GM12878 (cell line): ENCODE results near the gene CAVIN2.

Experiments
- ATF7 ChIP-seq: fragments of 450-650 bp; IDR thresholded peaks from 2 replicates; pipeline ENCODE4 v1.6.1; 2016; ENCODE audit warnings: low read depth, mild to moderate bottlenecking
- EP300 ChIP-seq, 2 experiments: fragments of 150-350 bp in 1 of 2; IDR thresholded peaks; 2 replicates each; pipeline ENCODE4 v1.6.1; 2011 to 2012; ENCODE audit warnings: low read depth in 2 of 2, low read length in 2 of 2, borderline replicate concordance in 1 of 2, improper control_type of control experiment in 1 of 2, inconsistent platforms in 1 of 2; ENCODE audit not compliant: control insufficient read depth in 1 of 2
- ETV6 ChIP-seq, 2 experiments: fragments of 450-650 bp in 1 of 2; IDR thresholded peaks in 1 of 2; conservative IDR thresholded peaks in 1 of 2; 2 replicates each; pipeline ENCODE4 v1.6.1; 2014; ENCODE audit warnings: antibody characterized with exemption in 1 of 2, borderline replicate concordance in 1 of 2, low read depth in 1 of 2, mild to moderate bottlenecking in 1 of 2, moderate library complexity in 1 of 2
- EZH2 ChIP-seq: IDR thresholded peaks from 2 replicates; pipeline ENCODE4 v1.6.1; 2012; ENCODE audit warnings: low read depth, mild to moderate bottlenecking, control low read depth, inconsistent platforms, low read length, borderline replicate concordance; ENCODE audit not compliant: control insufficient read depth
- MAX ChIP-seq: IDR thresholded peaks from 2 replicates; pipeline ENCODE4 v1.6.1; 2012; ENCODE audit warnings: low read depth, low read length, improper control_type of control experiment
- NBN ChIP-seq: fragments of 450-650 bp; IDR thresholded peaks from 2 replicates; pipeline ENCODE4 v1.6.1; 2016
- NFYB ChIP-seq: IDR thresholded peaks from 2 replicates; pipeline ENCODE4 v1.6.1; 2011; ENCODE audit warnings: low read depth, mild to moderate bottlenecking, low read length, improper control_type of control experiment, moderate library complexity; ENCODE audit not compliant: insufficient read depth
- NR2C2 ChIP-seq: IDR thresholded peaks from 2 replicates; pipeline ENCODE4 v1.6.1; 2011; ENCODE audit warnings: borderline replicate concordance, low read depth; ENCODE audit not compliant: control insufficient read depth, insufficient read length
- PBX3 ChIP-seq: IDR thresholded peaks from 2 replicates; pipeline ENCODE4 v1.6.1; 2011; ENCODE audit warnings: mild to moderate bottlenecking, low read depth, low read length, moderate library complexity; ENCODE audit not compliant: insufficient replicate concordance
- TCF12 ChIP-seq: IDR thresholded peaks from 2 replicates; pipeline ENCODE4 v1.6.1; 2011; ENCODE audit warnings: low read depth, mild to moderate bottlenecking, low read length
- TF ChIP-seq, protein P1 (sequence below): IDR thresholded peaks from 2 replicates; pipeline ENCODE4 v1.6.1; 2012; ENCODE audit warnings: mild to moderate bottlenecking, low read depth, low read length
- TF ChIP-seq, protein P2 (sequence below), 3 experiments: IDR thresholded peaks in 2 of 3; conservative IDR thresholded peaks in 1 of 3; 2 replicates each; pipeline ENCODE4 v1.5.1; 2011; ENCODE audit warnings: low read depth in 3 of 3, low read length in 3 of 3, mild to moderate bottlenecking in 3 of 3, control low read depth in 2 of 3, moderate library complexity in 2 of 3, inconsistent platforms in 1 of 3, mixed read lengths in 1 of 3; ENCODE audit not compliant: control insufficient read depth in 2 of 3, insufficient read depth in 1 of 3; ENCODE audit errors: extremely low read depth in 1 of 3

DNA sequence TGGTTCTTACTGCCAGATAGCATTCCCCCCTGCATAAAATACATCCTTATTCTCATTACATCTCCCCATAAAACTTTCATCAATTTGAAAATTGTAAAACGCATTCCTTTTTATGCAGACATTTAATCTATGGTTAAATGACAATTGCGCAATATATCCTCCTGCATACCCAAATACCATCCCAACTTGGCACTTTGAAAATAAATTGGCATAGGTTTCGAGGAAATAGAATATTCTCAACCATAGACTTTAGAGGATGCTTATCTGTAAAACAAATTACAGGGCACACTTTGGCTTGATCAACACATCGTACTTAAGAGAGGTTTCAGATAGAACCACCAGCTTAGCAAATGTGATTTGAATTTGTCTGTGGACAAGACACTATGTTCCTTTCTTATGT, 31.0 kb upstream of the CAVIN2 start:
- TF ChIP-seq NBN (no peak), TCF12 (no peak), NFYB (no peak), ETV6 (conservative IDR thresholded peaks at IDR 0.05 in 1 of 2, IDR thresholded peaks at IDR 0.05 in 1 of 2; ENCODE audit: borderline replicate concordance in 1 of 2, low read depth in 1 of 2) (no peak), NR2C2 (no peak), EP300 (IDR thresholded peaks at IDR 0.05; ENCODE audit: borderline replicate concordance in 1 of 2, control insufficient read depth in 1 of 2, low read depth in 2 of 2, low read length in 2 of 2) (no peak), PBX3 (no peak), EZH2 (no peak), MAX (no peak), ATF7 (no peak)
- TF ChIP-seq, protein P1, sequence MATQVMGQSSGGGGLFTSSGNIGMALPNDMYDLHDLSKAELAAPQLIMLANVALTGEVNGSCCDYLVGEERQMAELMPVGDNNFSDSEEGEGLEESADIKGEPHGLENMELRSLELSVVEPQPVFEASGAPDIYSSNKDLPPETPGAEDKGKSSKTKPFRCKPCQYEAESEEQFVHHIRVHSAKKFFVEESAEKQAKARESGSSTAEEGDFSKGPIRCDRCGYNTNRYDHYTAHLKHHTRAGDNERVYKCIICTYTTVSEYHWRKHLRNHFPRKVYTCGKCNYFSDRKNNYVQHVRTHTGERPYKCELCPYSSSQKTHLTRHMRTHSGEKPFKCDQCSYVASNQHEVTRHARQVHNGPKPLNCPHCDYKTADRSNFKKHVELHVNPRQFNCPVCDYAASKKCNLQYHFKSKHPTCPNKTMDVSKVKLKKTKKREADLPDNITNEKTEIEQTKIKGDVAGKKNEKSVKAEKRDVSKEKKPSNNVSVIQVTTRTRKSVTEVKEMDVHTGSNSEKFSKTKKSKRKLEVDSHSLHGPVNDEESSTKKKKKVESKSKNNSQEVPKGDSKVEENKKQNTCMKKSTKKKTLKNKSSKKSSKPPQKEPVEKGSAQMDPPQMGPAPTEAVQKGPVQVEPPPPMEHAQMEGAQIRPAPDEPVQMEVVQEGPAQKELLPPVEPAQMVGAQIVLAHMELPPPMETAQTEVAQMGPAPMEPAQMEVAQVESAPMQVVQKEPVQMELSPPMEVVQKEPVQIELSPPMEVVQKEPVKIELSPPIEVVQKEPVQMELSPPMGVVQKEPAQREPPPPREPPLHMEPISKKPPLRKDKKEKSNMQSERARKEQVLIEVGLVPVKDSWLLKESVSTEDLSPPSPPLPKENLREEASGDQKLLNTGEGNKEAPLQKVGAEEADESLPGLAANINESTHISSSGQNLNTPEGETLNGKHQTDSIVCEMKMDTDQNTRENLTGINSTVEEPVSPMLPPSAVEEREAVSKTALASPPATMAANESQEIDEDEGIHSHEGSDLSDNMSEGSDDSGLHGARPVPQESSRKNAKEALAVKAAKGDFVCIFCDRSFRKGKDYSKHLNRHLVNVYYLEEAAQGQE = no peak
- TF ChIP-seq, protein P2, sequence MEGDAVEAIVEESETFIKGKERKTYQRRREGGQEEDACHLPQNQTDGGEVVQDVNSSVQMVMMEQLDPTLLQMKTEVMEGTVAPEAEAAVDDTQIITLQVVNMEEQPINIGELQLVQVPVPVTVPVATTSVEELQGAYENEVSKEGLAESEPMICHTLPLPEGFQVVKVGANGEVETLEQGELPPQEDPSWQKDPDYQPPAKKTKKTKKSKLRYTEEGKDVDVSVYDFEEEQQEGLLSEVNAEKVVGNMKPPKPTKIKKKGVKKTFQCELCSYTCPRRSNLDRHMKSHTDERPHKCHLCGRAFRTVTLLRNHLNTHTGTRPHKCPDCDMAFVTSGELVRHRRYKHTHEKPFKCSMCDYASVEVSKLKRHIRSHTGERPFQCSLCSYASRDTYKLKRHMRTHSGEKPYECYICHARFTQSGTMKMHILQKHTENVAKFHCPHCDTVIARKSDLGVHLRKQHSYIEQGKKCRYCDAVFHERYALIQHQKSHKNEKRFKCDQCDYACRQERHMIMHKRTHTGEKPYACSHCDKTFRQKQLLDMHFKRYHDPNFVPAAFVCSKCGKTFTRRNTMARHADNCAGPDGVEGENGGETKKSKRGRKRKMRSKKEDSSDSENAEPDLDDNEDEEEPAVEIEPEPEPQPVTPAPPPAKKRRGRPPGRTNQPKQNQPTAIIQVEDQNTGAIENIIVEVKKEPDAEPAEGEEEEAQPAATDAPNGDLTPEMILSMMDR (IDR thresholded peaks at IDR 0.05 in 2 of 3, conservative IDR thresholded peaks at IDR 0.05 in 1 of 3; ENCODE audit: control insufficient read depth in 2 of 3, extremely low read depth in 1 of 3, insufficient read depth in 1 of 3, low read depth in 3 of 3, low read length in 3 of 3) = no peak
